Hematopoietic multipotent progenitor cell treated with erythropoietin and hydrocortisone succinate and interleukin-3 and kit ligand, for 17 days (in vitro differentiated cells): ENCODE results near the gene PRPF4.
A peak's percentile ranks its signal among the peaks of the same experiment; 100 is the strongest.
"Not testable (repeated sequence)": the region's sequence is repeated elsewhere in the genome, so short reads cannot be mapped to it uniquely, and the experiment has no call there.

Source experiments
- DNase-seq: peaks from one replicate; pipeline ENCODE4 v3.0.0-alpha.2; 2015; ENCODE audit warnings: low spot score

Gene PRPF4

DNA sequence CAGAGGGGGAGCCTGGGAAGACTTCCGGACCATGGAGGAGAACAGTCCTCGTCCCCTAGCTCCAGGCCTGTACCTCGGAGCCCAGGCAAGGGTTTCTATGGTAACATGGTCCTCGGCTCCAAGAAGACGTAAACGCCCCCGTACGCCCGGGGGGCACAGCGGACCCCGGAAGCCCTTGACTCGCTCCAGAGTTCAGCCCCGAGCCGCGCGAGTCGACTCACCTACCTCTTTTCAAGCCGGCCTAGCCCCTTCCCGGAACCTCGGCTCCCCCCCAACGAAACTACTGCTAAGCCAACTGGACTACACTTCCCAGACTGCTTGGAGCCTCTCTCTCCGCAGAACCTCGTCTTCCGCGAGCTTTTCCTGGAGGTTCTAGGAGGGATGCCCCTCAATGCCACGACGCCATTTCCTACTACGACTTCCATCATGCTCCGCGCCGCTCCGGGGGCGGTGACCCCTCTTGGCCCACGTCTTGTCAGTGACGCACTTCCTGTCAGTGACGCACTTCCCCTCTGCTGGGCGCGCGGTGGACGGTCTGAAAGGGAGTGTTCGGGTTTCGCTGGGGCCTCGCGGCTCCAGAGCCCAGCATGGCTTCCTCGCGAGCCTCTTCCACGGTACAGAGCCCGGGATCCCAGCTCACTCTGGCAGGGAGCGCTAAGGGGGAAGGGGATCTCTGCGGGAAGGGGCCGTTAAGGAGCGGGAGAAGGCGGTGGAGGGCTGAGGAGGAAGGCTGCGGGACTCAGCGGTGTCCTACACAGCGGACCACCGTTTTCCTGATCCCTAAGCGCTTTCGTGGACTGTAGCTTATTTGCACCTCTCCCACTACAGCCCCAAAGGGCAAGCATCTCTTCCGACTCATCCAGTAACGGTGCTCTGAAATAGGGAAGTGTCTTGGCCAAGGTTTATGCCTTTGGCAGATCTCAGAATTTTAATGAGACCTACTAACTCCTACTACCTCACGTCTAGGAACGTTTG lies at the start of gene PRPF4, which contains the start of gene CDC26:
PRPF4 (plus strand) TSS at position 502 of the 975 bp plus-strand sequence; CDS start at position 588, 86 bp downstream.
CDC26 (minus strand) TSS at position 416 of the 975 bp plus-strand sequence. CDS start 3,065 bp downstream, outside the sequence.
- peak; percentile 97 for DNase-seq

DNA sequence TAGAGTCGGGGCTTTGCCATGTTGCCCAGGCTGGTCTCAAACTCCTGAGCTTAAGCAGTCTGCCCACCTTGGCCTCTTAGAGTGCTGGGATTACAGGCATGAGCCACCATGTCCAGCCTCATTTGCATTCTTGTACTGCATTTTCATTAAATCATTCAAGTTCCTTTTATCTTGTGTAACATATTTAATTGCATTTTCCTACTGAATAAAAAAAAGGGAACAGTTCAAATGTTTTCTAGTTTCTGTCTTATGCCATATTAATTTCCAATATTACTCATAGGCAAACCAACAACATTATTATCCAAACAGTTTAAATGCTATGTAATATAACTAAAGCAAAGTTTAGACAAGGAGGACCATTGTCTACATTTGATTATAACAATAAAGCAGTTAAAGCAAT lies 48.0 kb upstream of the PRPF4 start:
- no peak for DNase-seq

DNA sequence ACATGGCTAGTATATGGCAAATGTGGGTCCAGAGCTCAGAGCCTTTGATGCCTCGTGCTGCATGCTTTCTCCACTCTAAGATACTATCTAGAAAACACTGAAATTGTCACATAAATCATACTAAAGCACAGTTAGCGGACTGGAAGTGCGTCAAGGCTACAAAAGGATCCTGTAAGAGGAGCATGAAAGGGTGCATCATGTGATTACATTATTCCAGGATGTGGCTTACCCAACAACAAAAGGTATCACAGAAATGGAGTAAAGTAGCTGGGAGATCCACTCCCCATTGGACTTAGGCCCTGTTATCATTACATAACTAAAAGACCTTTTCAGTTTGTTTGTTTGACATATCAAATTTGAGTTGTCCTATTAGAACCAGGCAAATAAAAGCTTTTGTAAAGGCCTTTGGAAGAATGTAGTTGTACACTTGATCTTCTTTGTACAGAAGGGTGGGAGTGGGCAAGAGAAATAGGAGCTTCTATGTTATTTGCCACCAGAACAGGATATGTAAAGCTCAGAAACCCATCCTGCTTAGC lies 47.3 kb upstream of the PRPF4 start:
- no peak for DNase-seq

DNA sequence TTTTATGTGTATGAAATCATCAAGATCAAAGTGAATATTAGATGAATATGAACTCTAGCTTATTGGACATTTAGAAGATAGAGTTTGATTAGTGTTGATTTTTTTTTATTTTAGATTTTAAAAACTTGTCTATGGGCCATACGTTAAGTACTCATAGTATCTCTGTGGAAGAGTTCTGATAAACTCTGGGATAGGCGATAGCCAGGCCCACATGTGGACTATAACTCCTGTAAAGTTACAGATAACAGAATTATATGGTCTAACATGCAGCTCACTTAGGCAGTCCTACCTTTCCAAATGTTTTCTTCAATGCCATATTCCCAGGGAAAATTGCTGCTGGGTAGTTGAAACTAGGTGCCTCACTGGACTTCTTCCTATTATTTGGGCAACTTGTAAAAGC lies 43.8 kb upstream of the PRPF4 start:
- DNase-seq: no peak

DNA sequence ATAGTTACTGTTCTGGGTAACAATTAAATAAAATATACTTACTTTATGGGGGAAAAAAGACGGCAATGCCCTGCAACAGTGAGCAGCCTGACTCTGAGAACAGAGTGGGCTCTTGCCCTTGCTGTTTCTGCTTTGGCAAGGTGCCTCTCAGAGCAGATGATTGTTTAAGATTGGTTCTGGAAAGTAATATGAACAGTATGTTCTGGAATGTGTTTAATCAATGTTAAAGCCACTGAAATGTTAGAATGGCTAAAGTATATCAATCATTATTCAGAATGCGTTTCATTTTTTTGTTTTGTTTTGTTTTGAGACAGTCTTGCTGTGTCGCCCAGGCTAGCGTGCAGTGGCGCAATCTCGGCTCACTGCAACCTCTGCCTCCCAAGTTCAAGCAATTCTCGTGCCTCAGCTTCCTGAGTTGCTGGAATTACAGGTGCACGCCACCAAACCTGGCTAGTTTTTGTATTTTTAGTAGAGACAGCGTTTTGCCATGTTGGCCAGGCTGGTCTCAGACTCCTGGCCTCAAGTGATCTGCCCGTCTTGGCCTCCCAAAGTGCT lies 39.7 kb upstream of the PRPF4 start:
- not testable (repeated sequence) for DNase-seq

DNA sequence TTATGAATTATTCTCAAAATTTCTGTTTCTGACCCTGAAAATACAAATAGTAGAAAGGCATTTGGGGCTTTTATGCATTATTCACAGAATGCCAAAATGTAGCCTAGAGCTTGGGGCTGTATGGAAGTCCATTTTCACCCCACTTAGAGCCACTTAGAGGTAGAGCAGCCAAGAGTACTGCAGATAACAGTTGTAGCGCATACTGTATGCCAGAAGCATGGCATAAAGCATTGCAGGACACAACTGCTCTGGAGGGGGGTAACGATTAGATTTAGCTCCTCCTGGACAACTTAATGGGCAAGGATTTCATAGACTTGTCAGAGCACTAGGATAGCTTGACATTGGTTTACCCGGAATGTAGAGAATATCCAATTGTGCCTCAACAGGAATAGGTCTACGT lies 38.4 kb upstream of the PRPF4 start:
- no peak for DNase-seq

DNA sequence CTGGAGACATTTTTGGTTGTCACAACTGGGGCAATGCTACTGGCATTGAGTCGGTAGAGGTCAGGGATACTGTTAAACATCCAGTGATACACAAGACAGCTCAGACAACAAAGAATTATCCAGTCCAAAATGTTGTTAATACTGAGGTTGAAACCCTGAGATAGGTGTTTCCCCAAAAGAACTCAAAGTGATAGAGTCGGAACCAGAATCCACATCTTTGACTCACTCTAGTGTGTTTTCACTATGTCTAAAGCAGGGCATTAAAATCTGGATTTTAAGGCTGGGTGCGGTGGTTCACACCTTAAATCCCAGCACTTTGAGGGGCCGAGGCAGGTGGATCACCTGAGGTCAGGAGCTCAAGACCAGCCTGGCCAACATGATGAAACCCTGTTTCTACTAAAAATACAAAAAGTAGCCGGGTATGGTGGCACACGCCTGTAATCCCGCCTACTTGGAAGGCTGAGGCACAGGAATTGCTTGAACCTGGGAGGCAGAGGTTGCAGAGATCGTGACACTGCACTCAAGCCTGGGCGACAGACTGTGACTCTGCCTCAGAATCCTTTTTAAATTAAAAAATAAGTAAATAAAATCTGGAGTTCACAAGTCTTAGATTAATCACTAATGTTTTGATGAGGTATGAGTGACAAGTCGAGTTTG lies 37.1 kb upstream of the PRPF4 start:
- no peak for DNase-seq

DNA sequence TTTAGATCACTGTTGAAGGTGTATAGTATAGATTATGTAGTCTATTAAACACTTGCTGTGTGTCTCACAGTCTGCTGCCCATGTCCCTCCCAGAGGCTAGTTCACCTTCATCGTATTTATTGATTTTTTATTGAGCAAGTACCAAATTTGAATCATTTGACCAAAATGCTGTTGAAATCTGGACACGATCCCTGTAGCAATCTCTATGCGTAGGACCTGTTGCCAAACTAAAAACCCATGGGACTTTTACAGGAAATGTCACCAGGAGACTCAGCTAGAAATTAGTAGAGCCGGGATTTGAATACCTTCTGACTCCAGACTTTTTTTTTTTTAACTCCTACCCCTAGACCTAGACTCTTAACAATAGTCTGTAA lies 36.6 kb upstream of the PRPF4 start:
- DNase-seq: no peak

DNA sequence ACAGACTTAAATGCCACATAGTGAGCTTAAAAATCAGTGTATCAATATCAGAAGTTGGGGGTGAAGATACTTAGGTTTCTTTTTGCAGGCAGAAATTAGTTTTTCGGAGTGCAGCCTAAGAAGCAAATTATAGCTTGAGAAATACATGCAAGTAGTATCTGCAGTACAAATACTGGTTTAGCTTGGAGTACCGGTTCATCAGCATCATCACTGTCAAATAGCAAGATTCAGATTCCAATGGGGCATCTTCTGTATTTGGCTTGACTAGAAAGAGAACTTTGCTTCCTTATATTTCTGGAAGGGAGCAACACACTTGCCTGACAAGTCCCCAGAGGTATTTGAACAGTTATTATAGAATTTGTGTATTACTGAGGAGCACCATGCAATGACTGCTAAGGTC lies 34.3 kb upstream of the PRPF4 start:
- DNase-seq: no peak

DNA sequence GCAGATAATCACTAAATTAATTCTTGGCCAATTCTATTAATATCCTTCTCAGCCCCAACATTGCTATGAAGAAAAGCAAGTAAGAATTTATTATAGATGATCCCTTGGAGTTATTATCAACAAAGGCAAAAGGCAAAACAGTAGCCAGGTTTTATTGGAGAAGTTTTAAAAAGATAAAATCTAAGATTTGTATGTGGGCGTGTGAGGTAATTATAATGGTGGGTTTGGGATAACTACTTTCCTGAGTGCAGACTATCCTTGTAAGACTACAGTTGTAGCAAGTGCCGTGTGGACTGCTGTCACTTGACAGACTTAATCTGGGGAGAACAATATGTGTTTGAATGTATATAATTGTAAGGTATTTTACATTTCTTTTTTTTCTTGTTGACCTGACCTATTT lies 30.9 kb upstream of the PRPF4 start:
- no peak for DNase-seq

DNA sequence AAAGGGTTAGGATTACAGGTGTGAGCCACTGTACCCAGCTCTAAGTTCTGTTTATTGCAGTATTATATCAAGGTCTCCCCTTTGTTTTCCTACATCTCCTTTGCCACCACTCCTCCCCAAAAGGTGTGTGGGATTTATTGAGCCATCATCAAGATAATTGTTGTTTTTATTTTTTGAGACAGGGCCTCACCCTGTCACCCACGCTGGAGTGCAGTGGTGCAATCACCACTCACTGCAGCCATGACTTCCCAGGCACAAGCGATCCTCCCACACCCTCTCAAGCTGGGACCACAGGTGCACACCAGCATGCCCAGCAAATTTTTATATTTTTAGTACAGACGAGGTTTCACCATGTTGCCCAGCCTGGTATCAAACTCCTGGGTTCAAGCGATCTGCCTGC lies 29.6 kb upstream of the PRPF4 start:
- DNase-seq: no peak

DNA sequence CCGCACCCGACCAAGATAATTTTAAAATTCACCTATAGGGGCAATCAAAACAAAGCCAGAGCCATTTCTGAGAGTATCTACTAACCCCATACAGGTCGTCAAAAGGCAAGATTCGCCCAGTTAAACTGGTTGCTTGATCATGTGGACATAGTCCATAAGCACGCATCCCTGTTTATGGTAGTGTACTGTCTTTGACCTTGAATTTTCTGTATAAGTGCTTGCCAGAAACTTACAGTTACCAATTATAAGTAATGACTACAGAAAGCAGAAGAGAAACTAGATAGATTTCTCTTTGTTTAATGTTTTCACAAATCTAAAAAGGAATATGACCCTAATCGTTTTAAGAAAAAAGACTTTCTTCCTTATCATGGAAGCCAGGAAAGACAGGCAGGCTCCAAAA lies 28.5 kb upstream of the PRPF4 start:
- no peak for DNase-seq

DNA sequence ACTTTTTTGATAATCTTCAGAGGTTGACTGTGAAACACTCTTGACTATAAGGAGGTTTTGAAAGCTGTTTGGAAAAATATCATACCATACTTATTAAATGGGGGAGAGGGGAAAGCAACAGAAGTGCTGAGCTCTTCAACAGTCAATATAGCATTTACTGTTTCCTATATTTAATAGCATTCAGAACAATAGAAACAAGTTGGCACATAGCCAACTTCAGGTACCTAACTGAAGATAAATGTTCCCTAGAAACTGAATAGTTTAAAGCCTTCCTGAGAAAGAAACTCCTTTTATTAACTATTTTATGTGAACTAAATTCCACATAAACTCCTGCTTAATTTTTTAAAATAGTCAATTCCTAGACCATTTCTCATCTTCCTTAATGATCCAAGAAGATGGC lies 27.8 kb upstream of the PRPF4 start:
- DNase-seq: no peak

DNA sequence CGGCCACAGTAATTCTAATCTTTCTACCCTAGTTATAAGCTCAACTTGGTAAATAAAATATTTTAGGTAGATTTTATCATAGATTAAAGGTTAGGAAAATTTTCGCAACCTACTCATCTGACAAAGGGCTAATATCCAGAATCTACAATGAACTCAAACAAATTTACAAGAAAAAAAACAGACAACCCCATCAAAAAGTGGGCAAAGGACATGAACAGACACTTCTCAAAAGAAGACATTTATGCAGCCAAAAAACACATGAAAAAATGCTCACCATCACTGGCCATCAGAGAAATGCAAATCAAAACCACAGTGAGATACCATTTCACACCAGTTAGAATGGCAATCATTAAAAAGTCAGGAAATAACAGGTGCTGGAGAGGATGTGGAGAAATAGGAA lies 25.8 kb upstream of the PRPF4 start:
- DNase-seq: not testable (repeated sequence)

DNA sequence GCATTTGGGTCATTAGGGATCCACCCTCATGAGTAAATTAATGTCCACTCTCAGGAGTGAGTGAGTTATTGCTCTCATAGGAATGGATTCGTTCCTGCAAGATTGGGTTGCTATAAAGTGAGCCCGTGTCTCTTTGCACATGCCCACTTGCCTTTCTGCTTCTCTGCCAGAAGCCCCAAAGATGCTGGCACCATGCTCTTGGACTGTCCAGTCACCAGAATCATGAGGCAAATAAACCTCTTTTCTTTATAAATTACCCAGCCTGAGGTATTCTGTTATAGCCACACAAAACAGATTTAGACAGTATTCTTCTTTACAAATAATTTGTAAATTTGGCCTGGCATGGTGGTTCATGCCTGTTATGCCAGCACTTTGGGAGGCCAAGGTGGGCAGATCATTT lies 24.7 kb upstream of the PRPF4 start:
- no peak for DNase-seq

DNA sequence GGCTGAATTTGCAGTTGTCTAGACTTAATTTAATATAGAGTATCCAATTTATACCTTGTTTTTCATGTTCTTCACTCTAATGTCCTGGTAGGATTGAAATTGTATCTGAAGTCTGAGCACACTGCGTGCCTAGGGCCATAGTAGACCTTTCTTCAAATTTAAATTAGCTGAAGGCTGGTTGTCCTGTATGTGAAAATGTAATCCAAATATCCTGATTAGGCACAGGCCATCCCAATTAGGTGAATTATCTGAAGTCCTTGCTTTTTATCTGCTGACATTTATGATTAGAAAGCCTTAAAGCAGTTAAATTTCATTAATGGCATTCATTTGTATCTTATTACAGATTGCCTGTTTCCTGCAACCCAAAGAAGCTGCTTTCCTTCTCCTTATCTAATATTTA lies 20.5 kb upstream of the PRPF4 start:
- DNase-seq: no peak

DNA sequence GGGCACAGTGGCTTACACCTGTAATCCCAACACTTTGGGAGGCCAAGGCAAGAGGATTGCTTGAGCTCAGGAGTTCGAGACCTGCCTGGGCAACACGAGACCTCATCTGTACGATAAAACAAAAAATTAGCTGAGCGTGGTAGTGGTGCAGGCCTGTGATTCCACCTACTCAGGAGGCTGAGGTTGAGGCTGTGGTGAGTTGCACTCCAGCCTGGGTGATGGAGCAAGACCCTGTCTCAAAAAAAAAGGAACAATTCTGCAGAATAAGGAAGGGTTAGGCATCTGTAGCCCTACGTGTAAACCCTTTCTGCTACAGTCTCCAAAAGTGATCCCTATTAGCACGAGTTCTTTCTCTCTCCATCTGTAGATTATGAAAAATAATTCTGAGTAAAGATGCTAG lies 20.0 kb upstream of the PRPF4 start:
- no peak for DNase-seq

DNA sequence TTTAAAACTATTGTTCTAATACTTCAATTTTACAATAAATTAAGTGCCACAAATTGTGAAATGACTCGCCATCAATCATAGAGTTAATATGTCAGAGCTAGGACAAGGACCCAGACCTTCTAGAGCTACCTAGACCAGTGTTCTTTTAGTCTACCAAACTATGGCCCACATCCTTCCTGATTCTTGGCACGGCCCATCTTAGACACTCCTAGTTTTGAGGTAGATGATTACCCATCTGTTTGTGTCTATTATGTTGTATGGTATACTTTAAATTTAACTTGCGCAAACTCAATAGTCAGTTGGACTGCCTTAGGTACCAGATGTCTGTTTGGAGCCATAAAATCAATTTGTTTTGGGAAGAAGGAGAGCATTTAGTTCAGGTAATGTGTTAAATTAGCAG lies 17.6 kb upstream of the PRPF4 start:
- DNase-seq: no peak

DNA sequence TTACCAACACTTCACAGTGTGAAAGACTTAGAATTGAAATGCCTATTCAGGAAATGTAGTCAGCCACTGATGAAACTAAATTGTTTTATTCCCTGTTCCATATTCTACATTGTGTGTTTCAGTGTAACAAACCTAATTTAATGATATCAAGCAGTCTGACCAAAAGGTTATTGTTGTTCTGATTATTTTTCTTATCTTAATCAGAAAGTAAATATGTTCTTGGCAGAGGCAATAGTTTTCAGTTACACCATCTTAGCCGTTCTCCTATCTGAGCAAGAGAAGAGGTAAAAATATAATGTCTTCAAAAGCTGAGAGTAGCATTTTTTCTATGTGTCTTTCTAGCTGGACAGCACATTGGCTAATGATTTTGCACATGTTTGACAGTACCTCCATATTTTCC lies 17.2 kb upstream of the PRPF4 start:
- no peak for DNase-seq

DNA sequence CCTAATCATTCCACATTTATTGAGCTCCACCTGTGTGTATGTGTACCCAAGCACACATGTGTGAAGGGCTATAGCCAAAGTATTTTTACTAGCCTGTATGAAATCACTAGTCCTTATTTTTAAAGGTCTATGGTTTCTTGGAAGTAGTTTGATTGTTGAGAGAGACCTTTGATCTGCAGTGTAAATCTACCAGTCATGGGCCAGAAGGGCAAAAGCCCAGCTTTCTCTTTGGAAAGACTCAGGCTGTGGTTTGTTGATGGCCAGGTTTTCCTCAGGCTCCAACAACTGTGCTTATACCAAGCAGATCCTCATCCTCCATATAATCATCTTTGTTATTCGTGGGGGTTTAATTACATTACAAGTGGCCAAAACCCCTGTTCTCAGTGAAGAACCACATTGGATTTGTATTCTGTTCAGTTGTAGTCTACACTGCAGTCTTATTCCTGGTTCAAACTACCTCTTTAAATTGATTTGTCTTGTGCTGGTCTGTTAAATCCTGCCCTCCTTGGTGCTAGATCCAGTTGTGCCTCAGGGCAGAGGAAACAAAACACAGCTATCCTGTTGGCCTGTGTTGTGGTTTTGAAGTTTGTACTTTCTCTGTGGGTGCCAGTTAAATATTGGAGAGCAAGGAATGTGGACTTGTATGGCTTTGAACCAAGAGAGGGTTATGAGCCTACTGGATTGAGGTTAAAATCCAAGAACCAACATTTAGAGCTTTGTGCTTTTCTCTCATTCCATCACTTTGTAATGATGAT lies 13.4 kb upstream of the PRPF4 start:
- DNase-seq: no peak

DNA sequence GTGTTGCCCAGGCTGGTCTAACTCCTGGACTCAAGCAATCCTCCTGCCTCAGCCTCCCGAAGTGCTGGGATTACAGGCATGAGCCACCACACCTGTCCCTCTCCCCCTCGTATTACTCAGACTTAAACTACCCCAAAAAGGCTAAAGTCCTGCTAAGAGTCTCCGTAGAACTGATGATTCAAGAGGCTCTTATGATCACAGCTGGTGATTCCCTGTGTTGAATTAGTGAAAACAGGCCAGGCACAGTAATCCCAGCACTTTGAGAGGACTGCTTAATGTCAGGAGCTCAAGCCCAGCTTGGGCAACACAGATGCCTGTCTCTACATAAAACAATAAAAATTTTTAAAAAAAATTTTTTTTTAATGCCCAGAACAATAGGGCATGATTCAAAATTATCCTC lies 9.3 kb upstream of the PRPF4 start:
- DNase-seq: no peak
